Stimulated activated CD4-positive, alpha-beta T cell treated with anti-CD3 and anti-CD28 coated beads, Interleukin-4, amount 100 ng/mL, for 24 hours (primary cell): ENCODE measurements around the gene BATF.
"Not testable (repeated sequence)": the region's sequence is repeated elsewhere in the genome, so short reads cannot be mapped to it uniquely, and the experiment has no call there.

Experiments used
- DNase-seq: peaks from one replicate; pipeline ENCODE4 v3.0.0-alpha.2; 2020

Gene BATF

DNA sequence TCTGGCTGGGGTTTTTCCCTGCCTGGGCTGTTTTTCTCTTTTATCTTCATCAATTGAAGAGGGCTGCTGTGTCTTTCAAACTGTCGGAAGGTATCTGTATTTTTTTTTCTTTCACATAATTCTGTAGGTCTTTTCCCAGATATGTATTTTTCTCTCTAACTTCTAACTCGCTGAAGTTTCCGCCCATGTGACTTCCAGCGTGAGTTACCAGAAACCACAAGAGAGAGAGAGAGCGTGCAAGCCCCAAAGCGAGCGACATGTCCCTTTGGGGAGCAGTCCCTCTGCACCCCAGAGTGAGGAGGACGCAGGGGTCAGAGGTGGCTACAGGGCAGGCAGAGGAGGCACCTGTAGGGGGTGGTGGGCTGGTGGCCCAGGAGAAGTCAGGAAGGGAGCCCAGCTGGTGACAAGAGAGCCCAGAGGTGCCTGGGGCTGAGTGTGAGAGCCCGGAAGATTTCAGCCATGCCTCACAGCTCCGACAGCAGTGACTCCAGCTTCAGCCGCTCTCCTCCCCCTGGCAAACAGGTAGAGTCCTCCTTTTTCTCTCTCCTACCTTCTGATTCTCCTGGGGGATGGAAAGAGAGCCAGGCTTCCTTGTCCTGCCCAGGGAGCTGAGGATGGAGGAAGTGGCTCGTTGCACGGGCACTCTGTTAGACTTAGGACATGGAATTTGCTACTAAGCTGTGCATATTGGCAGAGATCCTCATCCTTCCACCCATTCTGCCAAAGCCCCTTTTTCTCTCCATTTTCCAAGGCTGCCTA lies at the start of gene BATF:
Gene BATF (plus strand): TSS at position 246 of the 759 bp plus-strand sequence. CDS start 214 bp downstream, at position 460.
- DNase-seq: peak; percentile 82

- DNase-seq: not testable (repeated sequence)
Measured at GRCh38 chr14:75474127-75474526, 48.1 kb upstream of the BATF start.

- no peak for DNase-seq
Measured at GRCh38 chr14:75476274-75476995, 45.8 kb upstream of the BATF start.

GRCh38 chr14:75477881-75478280 lies 44.4 kb upstream of the BATF start:
- no peak for DNase-seq

GRCh38 chr14:75479770-75480600 lies 42.3 kb upstream of the BATF start:
- DNase-seq: no peak

GRCh38 chr14:75482366-75482765 lies 39.9 kb upstream of the BATF start:
- no peak for DNase-seq

GRCh38 chr14:75484711-75485429 lies 37.4 kb upstream of the BATF start:
- no peak for DNase-seq

- no peak for DNase-seq
Measured at GRCh38 chr14:75486318-75486717, 36.0 kb upstream of the BATF start.

- DNase-seq: peak; percentile 16
Measured at GRCh38 chr14:75487155-75487671, 35.1 kb upstream of the BATF start.

GRCh38 chr14:75489480-75489837 lies 32.8 kb upstream of the BATF start:
- DNase-seq: no peak

- no peak for DNase-seq
Measured at GRCh38 chr14:75491376-75491978, 30.8 kb upstream of the BATF start.

DNA sequence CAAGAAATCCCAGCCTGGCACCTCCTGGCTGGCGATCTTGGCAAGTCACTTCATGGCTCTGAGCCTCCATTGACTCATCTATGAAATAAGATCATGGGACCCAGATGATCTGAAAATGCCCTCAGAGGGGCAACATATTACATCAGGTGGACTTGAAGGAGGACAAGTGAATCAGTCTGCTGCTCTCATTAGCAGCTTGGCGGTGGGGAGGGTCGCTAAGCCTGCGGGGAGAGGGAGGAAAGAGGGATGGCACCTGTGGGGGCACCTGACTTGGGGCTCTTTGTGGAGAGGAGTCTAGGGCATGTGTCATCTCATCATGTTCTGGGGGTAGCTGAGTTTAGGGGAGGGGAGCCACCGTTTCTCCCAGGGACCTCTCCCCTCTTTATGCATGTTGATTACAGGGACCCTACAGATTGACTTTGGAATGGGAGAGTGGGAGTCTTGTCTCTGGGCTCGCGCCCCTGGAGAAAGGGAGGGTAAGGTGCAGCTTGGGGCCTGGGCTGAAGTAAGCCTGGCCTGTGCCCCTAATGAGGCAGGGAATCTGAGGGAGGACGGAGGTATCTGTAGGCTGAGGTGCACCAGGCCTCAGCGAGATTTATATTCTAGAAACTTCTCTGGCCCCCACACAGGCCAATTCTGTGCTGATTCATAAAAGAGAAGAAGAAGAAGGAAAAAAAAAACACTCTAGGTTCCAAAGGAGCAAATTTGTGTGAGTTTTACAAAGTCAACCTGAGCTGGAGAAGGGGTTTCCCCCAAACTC lies 29.3 kb upstream of the BATF start:
- DNase-seq: no peak

- DNase-seq: no peak
Measured at GRCh38 chr14:75493592-75494087, 28.6 kb upstream of the BATF start.

GRCh38 chr14:75494896-75495295 lies 27.4 kb upstream of the BATF start:
- DNase-seq: no peak

GRCh38 chr14:75495399-75495798 lies 26.9 kb upstream of the BATF start:
- no peak for DNase-seq

DNA sequence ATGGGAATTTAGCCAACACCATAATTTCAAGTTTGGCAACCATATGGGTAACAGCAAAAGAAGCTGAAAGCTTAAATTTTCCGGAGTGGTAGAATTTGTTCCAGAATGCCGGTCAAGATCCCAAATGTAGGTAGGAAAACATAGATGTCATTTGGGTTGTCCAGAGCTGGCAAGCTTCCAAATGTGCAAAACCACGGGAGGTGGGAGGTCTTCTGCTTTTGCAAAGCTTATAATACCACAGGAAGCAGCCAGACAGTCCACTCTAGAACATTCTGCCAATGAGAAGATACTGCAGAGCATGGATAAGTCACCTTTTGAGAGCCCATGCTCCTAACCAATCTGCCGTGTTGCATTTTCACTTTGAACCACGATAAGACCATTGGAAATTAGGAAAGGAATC lies 26.4 kb upstream of the BATF start:
- DNase-seq: no peak

- no peak for DNase-seq
Measured at GRCh38 chr14:75496755-75497154, 25.5 kb upstream of the BATF start.

GRCh38 chr14:75497191-75497590 lies 25.1 kb upstream of the BATF start:
- peak; percentile 28 for DNase-seq

- no peak for DNase-seq
Measured at GRCh38 chr14:75497701-75498100, 24.6 kb upstream of the BATF start.

DNA sequence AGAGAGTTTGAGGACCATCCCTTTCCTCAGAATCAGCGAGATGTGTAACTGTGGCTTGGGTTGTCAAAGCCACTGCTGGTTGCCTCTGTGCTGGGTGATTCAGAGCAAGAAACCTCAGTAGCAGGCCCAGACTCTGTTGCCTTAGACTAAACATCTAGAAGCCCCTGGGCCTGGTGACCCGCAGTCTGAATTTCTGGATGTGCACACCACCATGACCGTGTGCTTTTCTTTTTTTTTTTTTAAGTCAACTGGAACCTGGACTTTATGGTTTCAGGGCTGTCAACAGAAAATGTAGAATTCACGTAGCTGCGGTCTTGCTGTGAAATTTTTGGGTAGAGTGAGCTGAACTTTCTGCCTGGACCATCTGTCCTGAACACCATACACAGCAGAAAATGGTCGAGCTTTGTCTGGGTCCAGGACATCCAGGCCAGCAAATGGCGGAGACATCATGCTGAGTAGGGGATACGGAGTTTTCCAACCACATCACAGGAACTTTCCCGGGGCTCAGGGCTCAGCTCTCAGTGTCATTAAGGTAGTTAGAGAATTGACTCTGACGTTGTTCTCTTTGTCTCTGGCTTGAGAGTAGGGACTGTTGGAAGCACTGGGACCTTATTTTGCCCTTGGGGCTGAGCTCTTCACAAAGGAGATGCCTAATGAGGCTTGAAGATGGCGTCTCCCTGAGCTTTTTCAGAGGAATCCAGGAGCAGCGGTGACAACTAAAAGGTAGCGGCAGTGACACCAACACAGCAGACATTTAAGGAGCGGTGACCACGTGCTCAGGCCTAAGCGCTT lies 23.0 kb upstream of the BATF start:
- no peak for DNase-seq
